ENCODE results near the gene SERINC5. TPM values are rescaled to one million over a fixed set of nuclear protein-coding genes. Genes with fewer than 3 reads are reported as not detected.
A peak's percentile ranks its signal among the peaks of the same experiment; 100 is the strongest.

Gene SERINC5
- total RNA-seq, 1 experiment from 2014 or later: 128 TPM

DNA sequence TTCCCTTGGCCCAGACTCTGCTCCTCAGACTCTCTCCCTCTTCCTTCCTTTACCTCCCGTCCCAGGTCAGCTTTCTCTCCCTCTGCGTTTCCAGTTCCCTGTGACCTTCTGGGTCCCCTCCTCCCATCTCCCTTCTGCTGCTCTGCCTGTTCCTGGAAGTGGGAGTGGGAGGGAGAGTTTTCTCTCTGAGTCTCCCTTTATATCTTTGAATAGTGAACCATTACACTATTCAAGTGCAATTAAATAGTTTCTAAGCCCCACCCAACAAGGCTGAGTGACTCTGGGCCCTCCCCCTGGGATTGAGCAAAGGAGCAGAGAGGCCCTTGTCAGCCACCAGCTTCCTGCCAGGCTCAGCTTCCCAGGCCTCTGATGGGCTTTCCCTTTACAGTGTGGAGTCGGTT, 185.9 kb downstream of the SERINC5 start:
- ChIA-PET CTCF (interaction anchor here (1.0 kb wide), 1 partner anchor 14 kb away, joined by 3 read pairs; no protein-coding TSS in a partner anchor), POLR2A (no interaction called here)
- no peak for DNase-seq (ENCODE audit: low spot score)
- H3K4me3 Mint-ChIP-seq: no peak overlapping the region
- TF ChIP-seq EMX1 (CRISPR knock-in tag; IDR thresholded peaks at IDR 0.05) (no peak), KAT7 (CRISPR knock-in tag; IDR thresholded peaks at IDR 0.05; ENCODE audit: borderline replicate concordance) (no peak), MXD4 (CRISPR knock-in tag; IDR thresholded peaks at IDR 0.05; ENCODE audit: borderline replicate concordance) (no peak), ZNF671 (CRISPR knock-in tag; IDR thresholded peaks at IDR 0.05) (no peak), MYBL2 (CRISPR knock-in tag; IDR thresholded peaks at IDR 0.05) (no peak), ZNF423 (CRISPR knock-in tag; IDR thresholded peaks at IDR 0.05) (no peak)
- TF ChIP-seq, protein P1, sequence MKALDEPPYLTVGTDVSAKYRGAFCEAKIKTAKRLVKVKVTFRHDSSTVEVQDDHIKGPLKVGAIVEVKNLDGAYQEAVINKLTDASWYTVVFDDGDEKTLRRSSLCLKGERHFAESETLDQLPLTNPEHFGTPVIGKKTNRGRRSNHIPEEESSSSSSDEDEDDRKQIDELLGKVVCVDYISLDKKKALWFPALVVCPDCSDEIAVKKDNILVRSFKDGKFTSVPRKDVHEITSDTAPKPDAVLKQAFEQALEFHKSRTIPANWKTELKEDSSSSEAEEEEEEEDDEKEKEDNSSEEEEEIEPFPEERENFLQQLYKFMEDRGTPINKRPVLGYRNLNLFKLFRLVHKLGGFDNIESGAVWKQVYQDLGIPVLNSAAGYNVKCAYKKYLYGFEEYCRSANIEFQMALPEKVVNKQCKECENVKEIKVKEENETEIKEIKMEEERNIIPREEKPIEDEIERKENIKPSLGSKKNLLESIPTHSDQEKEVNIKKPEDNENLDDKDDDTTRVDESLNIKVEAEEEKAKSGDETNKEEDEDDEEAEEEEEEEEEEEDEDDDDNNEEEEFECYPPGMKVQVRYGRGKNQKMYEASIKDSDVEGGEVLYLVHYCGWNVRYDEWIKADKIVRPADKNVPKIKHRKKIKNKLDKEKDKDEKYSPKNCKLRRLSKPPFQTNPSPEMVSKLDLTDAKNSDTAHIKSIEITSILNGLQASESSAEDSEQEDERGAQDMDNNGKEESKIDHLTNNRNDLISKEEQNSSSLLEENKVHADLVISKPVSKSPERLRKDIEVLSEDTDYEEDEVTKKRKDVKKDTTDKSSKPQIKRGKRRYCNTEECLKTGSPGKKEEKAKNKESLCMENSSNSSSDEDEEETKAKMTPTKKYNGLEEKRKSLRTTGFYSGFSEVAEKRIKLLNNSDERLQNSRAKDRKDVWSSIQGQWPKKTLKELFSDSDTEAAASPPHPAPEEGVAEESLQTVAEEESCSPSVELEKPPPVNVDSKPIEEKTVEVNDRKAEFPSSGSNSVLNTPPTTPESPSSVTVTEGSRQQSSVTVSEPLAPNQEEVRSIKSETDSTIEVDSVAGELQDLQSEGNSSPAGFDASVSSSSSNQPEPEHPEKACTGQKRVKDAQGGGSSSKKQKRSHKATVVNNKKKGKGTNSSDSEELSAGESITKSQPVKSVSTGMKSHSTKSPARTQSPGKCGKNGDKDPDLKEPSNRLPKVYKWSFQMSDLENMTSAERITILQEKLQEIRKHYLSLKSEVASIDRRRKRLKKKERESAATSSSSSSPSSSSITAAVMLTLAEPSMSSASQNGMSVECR (CRISPR knock-in tag; IDR thresholded peaks at IDR 0.05; ENCODE audit: borderline replicate concordance): no peak
- TF ChIP-seq, protein P2, sequence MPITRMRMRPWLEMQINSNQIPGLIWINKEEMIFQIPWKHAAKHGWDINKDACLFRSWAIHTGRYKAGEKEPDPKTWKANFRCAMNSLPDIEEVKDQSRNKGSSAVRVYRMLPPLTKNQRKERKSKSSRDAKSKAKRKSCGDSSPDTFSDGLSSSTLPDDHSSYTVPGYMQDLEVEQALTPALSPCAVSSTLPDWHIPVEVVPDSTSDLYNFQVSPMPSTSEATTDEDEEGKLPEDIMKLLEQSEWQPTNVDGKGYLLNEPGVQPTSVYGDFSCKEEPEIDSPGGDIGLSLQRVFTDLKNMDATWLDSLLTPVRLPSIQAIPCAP (CRISPR knock-in tag; IDR thresholded peaks at IDR 0.05): no peak
- H3K4me1 Mint-ChIP-seq: peaks cover 11% of the 10 kb centered on the region
- H3K27ac Mint-ChIP-seq: no peak overlapping the region
- no peaks in the 10 kb centered on the region for H3K9me3 Mint-ChIP-seq
- H3K36me3 Mint-ChIP-seq: no peaks in the 10 kb centered on the region
- ATAC-seq: peak; percentile 83
- no peaks in the 10 kb centered on the region for H3K27me3 Mint-ChIP-seq (ENCODE audit: low read depth)

DNA sequence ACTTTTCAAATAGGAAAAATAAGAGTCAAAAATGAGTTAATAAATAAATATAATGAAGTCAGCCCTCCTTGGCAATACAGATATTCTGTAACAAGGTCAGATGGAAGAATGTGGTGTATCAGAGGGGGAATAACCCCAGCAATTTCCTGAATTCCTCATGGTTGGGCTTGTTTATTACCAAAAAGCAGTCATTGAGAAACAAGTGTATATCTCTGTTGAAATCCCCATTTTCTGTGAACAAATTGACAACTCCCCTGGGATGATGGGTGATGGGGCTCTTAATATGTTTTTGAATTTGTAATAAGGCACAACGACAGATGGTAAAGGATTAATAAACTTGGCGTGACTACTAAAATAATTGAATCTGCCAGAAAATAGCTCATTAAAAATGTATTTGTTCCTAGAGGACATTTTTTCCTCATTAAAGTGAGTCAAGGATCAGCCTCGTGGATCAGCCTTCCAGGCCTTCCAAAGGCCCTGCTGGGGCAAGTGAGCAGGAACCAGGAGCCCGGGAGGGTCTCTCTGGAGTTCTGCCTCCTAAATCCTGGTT, 186.5 kb downstream of the SERINC5 start:
- ChIA-PET POLR2A (no interaction called here), CTCF (interaction anchor here (1.0 kb wide), 1 partner anchor 13 kb away, joined by 3 read pairs; no protein-coding TSS in a partner anchor)
- Mint-ChIP-seq H3K4me1 (peaks cover 16% of the 10 kb centered on the region), H3K4me3 (no peak overlapping the region), H3K9me3 (no peaks in the 10 kb centered on the region), H3K27ac (no peak overlapping the region), H3K36me3 (no peaks in the 10 kb centered on the region), H3K27me3 (ENCODE audit: low read depth) (no peaks in the 10 kb centered on the region)
- TF ChIP-seq NFYB (CRISPR knock-in tag; conservative IDR thresholded peaks at IDR 0.05; ENCODE audit: low read depth) (no peak), ZNF416 (CRISPR knock-in tag; IDR thresholded peaks at IDR 0.05) (no peak), NR3C1 (CRISPR knock-in tag; conservative IDR thresholded peaks at IDR 0.05; ENCODE audit: low read depth) (no peak), NR2C2 (CRISPR knock-in tag; IDR thresholded peaks at IDR 0.05) (no peak), NR1H2 (CRISPR knock-in tag; IDR thresholded peaks at IDR 0.05) (no peak), MYBL2 (CRISPR knock-in tag; IDR thresholded peaks at IDR 0.05) (no peak)
- TF ChIP-seq, protein P3, sequence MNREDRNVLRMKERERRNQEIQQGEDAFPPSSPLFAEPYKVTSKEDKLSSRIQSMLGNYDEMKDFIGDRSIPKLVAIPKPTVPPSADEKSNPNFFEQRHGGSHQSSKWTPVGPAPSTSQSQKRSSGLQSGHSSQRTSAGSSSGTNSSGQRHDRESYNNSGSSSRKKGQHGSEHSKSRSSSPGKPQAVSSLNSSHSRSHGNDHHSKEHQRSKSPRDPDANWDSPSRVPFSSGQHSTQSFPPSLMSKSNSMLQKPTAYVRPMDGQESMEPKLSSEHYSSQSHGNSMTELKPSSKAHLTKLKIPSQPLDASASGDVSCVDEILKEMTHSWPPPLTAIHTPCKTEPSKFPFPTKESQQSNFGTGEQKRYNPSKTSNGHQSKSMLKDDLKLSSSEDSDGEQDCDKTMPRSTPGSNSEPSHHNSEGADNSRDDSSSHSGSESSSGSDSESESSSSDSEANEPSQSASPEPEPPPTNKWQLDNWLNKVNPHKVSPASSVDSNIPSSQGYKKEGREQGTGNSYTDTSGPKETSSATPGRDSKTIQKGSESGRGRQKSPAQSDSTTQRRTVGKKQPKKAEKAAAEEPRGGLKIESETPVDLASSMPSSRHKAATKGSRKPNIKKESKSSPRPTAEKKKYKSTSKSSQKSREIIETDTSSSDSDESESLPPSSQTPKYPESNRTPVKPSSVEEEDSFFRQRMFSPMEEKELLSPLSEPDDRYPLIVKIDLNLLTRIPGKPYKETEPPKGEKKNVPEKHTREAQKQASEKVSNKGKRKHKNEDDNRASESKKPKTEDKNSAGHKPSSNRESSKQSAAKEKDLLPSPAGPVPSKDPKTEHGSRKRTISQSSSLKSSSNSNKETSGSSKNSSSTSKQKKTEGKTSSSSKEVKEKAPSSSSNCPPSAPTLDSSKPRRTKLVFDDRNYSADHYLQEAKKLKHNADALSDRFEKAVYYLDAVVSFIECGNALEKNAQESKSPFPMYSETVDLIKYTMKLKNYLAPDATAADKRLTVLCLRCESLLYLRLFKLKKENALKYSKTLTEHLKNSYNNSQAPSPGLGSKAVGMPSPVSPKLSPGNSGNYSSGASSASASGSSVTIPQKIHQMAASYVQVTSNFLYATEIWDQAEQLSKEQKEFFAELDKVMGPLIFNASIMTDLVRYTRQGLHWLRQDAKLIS (CRISPR knock-in tag; IDR thresholded peaks at IDR 0.05; ENCODE audit: borderline replicate concordance): no peak
- TF ChIP-seq, protein P4, sequence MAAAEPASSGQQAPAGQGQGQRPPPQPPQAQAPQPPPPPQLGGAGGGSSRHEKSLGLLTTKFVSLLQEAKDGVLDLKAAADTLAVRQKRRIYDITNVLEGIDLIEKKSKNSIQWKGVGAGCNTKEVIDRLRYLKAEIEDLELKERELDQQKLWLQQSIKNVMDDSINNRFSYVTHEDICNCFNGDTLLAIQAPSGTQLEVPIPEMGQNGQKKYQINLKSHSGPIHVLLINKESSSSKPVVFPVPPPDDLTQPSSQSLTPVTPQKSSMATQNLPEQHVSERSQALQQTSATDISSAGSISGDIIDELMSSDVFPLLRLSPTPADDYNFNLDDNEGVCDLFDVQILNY (CRISPR knock-in tag; IDR thresholded peaks at IDR 0.05): no peak
- TF ChIP-seq, protein P5, sequence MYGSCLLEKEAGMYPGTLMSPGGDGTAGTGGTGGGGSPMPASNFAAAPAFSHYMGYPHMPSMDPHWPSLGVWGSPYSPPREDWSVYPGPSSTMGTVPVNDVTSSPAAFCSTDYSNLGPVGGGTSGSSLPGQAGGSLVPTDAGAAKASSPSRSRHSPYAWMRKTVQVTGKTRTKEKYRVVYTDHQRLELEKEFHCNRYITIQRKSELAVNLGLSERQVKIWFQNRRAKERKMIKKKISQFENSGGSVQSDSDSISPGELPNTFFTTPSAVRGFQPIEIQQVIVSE (CRISPR knock-in tag; IDR thresholded peaks at IDR 0.05; ENCODE audit: borderline replicate concordance): no peak
- TF ChIP-seq, protein P6, sequence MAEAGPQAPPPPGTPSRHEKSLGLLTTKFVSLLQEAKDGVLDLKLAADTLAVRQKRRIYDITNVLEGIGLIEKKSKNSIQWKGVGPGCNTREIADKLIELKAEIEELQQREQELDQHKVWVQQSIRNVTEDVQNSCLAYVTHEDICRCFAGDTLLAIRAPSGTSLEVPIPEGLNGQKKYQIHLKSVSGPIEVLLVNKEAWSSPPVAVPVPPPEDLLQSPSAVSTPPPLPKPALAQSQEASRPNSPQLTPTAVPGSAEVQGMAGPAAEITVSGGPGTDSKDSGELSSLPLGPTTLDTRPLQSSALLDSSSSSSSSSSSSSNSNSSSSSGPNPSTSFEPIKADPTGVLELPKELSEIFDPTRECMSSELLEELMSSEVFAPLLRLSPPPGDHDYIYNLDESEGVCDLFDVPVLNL (CRISPR knock-in tag; IDR thresholded peaks at IDR 0.05; ENCODE audit: borderline replicate concordance, low read depth): no peak
- TF ChIP-seq, protein P7, sequence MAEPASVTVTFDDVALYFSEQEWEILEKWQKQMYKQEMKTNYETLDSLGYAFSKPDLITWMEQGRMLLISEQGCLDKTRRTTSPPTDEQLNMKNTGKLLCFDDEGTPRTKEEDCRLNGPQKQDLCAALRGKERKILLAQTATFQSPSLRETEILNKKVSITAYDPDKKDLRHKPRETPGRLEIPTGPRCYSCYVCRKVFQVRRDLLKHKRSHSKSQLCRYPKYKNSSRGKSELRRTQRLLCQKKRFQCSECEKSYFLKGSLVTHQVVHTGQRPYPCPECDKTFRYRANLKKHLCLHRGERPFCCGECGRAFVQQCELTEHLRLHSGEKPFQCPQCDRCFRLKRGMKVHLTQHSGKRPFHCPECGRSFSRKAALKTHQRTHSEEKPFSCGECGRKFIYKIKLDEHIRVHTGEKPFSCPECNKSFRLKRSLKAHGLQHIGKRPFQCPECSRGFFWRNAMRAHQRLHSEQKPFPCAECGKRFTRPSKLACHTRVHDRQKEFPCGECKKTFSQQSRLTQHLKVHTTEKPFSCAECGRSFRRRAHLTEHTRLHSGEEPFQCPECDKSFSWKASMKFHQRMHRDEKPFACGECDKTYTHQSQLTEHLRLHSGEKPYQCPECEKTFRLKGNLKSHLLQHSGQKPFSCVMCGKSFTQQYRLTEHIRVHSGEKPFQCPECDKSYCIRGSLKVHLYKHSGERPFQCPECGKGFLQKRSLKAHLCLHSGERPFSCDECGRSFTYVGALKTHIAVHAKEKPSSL (CRISPR knock-in tag; conservative IDR thresholded peaks at IDR 0.05): no peak
- ATAC-seq (peak; percentile 29; the same call in 1 of the 2 replicates), DNase-seq (ENCODE audit: low spot score) (no peak)

All from WTC11 (cell line).